C4-2B (cell line): ENCODE measurements around the gene TNIP2.

ENCODE experiments used
- ZFX ChIP-seq: fragments of 450-650 bp; IDR thresholded peaks from 2 replicates; pipeline ENCODE4 v1.6.1; 2017
- TF ChIP-seq, protein P1 (sequence below): fragments of 450-650 bp; conservative IDR thresholded peaks from 2 replicates; pipeline ENCODE4 v1.5.1; 2017; ENCODE audit warnings: mild to moderate bottlenecking

DNA sequence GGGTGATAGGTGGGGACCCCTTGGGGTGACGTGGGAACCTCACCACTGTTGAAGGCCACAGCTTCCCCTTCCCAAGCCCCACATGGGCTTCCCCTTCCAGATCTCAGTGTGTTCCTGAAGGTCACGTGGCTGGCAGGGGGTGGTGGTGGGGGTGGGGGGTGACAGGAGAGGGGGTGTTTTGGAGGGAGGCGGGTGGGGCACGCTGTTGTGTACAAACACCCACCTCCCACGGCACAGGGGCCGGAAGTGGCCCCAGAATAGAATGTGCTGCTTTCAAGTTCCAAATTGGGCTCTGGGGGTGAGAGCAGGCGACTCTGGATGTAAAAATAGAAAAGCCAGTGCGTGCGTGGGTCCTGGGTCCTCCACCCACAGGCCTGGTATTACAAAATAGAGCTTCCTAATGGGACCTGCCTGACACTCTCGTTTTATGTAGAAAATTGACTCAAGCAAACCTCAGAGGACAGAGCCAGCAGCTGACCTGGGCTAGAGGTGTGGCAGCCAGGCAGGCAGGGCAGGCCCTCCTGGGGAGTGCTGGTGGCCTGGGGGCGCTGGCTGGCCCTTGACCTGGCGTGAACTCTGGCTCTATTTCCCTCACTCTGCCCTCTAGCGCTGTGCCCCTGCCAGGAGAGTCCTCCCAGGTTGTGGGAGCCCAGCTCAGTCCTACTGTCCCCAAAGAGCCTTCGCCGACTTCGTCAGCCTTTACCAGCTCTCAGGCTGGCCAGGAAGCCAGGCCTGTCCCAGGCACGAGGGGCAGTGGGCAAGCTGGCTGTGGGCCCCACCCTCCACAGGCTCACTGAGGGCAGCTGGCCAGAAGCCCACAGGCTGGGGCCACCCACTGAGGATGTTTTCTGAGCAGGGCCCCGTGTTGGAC, 31.3 kb upstream of the TNIP2 start:
- TF ChIP-seq, protein P1, sequence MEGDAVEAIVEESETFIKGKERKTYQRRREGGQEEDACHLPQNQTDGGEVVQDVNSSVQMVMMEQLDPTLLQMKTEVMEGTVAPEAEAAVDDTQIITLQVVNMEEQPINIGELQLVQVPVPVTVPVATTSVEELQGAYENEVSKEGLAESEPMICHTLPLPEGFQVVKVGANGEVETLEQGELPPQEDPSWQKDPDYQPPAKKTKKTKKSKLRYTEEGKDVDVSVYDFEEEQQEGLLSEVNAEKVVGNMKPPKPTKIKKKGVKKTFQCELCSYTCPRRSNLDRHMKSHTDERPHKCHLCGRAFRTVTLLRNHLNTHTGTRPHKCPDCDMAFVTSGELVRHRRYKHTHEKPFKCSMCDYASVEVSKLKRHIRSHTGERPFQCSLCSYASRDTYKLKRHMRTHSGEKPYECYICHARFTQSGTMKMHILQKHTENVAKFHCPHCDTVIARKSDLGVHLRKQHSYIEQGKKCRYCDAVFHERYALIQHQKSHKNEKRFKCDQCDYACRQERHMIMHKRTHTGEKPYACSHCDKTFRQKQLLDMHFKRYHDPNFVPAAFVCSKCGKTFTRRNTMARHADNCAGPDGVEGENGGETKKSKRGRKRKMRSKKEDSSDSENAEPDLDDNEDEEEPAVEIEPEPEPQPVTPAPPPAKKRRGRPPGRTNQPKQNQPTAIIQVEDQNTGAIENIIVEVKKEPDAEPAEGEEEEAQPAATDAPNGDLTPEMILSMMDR, result no peak
- no peak for TF ChIP-seq ZFX
